ENCODE results near the gene ALDH1A2.
"Not testable (repeated sequence)": the region's sequence is repeated elsewhere in the genome, so short reads cannot be mapped to it uniquely, and the experiment has no call there.

Gene ALDH1A2

GRCh38 chr15:58066042-58066867 lies 744 bp upstream of the ALDH1A2 start:
- DNase-seq (ENCODE audit: low read depth, low spot score) = peak; percentile 77

- DNase-seq (ENCODE audit: low read depth, low spot score) = peak; percentile 68
Measured at GRCh38 chr15:58064980-58065444, 499 bp downstream of the ALDH1A2 start.

DNA sequence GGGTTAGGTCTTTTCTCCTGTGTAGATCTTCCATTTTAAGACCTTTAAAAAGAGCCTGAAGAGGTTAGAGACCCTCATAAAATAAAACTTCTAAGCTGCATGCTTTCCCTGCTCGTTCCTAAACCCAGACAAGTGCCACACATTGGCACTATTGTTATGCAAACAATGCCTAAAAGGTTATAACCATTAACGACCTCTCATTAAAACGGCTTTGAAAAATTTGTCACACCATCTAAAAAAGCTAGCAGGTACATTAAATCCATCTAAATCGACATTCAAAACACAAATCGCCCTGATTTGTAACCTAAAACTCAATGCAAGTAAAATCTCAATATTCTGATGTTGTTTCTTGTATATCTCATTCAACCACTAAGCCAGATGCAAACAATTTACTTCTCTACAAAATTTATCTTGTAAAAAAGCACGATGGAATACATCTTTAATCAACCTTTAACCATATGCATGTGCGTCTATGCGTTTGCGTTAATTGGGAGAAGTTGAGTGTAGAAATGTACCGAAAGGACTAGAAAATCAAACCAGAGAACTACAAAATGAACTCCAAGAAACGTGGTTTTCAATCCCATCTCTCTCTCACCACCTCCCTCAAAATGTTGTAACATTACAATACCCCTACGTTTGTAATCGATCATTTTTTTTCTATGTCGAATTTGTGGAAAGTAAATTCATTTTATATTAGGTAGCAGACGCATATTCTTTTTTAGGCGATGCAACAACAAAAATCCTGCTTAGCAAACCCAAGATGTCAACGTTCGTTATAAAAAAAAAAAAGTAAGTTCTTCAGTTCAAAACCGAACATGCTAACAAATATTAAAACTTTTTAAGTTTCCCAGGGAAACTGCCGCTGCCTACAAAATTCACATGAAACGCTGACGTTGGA lies 1.2 kb downstream of the ALDH1A2 start:
- DNase-seq (ENCODE audit: low read depth, low spot score) = peak; percentile 41

GRCh38 chr15:58063614-58064013 lies 1.9 kb downstream of the ALDH1A2 start:
- DNase-seq (ENCODE audit: low read depth, low spot score) = no peak

GRCh38 chr15:58062983-58063382 lies 2.5 kb downstream of the ALDH1A2 start:
- no peak for DNase-seq (ENCODE audit: low read depth, low spot score)

- DNase-seq (ENCODE audit: low read depth, low spot score) = no peak
Measured at GRCh38 chr15:58062175-58062574, 3.3 kb downstream of the ALDH1A2 start.

DNA sequence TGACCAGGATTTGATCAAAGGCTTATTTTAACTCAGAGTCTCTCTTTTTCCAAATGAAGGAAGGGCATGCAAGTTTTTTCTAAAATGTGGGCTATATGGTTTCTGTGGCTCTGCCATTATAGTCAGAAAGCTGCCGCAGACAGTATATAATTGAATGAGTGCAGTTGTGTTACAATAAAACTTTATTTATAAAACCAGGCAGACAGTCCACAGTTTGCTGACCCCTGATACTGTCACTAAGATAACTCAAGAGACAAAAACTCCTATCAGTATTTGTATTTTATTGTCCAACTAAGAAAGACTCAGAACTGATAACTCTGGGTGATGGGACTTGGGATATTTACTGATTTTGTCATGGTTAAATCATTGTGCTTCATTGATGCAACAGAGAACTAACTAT lies 4.9 kb downstream of the ALDH1A2 start:
- DNase-seq (ENCODE audit: low read depth, low spot score) = no peak

GRCh38 chr15:58058729-58059128 lies 6.8 kb downstream of the ALDH1A2 start:
- no peak for DNase-seq (ENCODE audit: low read depth, low spot score)

- no peak for DNase-seq (ENCODE audit: low read depth, low spot score)
Measured at GRCh38 chr15:58058073-58058472, 7.4 kb downstream of the ALDH1A2 start.

DNA sequence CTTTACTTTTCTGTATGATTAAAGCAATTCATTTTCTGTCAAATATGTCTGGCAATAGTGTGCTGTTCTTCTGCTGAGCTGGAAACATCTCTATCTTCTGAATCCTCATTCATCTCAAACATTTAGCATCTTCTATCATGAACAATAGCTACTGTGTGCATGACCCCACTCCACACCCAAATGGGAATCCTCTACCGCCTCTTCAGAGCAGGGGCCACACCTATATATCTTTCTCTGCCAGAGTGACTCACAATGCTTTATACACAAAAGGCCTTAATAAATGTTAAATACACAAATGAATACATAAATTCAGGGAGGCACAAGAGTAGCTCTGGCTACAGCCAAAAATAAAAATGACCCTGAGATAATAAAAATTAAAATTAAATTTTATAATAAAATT lies 8.0 kb downstream of the ALDH1A2 start:
- DNase-seq (ENCODE audit: low read depth, low spot score) = no peak

DNA sequence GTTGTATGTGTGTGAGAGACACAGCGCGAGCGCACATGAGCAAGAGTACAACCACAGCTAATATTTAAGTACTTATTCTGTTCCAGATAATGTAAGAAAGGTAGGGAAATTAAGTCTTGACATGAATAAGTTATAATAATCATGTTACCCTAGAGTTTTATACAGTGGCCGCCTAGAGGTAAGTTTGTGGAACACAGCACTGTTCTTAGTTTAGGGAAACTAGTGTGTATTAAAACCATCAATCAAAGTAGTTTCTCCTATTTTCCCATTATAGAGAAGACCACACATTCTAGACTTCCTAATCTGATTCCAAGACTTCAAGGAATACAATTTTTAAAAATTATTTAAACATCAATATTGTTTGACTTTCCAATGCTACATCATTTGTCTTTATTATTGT lies 9.5 kb downstream of the ALDH1A2 start:
- no peak for DNase-seq (ENCODE audit: low read depth, low spot score)

- no peak for DNase-seq (ENCODE audit: low read depth, low spot score)
Measured at GRCh38 chr15:58053315-58054153, 12.0 kb downstream of the ALDH1A2 start.

DNA sequence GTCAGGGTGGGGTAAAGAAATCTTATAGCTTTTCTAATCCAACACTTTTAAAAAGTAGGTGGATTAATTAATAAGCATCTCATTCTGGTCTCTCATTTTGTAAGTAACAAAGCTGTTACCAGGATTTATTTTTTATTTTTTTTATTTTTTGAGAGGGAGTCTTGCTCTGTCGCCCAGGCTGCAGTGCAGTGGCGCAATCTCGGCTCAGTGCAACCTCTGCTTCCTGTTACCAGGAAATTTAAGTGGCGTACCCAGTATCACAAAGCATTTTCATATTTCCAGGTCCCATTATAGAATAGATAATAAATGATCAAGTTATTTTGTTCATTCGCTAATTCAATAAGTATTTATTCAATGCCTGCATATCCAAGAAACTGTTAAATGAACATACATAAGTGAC lies 13.2 kb downstream of the ALDH1A2 start:
- DNase-seq (ENCODE audit: low read depth, low spot score) = no peak

DNA sequence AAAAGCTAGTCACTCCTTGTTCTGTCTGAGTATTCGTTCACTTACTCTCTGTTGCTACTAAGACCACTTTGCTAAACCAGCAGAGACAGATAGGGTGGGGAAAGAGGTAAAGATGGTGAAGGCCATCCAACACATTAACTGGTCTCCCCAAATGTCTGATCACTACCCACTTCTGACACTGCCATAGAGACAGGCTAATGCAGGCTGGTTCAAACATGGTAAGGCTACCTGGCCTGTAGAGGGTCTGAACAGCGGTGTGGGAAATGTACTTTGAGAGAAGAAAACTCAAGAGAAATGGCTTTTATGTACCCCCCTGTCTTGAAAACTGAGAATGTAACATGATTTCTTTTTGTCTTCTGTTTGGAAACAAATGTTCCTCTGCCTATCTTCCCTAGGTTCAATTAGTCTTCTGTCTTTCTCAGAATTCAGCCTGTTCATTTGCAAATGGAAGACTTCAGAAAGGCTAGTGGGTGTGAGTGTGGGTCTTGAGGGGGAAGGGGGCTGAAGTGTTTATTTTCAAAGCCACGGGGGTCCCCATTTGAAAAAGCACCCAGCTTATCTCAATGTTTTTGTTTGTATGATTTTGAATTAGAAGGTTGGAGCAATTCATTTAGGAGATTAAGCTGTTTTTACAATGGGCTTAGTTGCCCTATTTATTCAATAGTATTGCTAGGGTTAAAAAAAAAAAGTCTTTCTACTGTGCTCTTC lies 15.8 kb downstream of the ALDH1A2 start:
- peak; percentile 12 for DNase-seq (ENCODE audit: low read depth, low spot score)

- DNase-seq (ENCODE audit: low read depth, low spot score) = no peak
Measured at GRCh38 chr15:58048261-58048660, 17.2 kb downstream of the ALDH1A2 start.

DNA sequence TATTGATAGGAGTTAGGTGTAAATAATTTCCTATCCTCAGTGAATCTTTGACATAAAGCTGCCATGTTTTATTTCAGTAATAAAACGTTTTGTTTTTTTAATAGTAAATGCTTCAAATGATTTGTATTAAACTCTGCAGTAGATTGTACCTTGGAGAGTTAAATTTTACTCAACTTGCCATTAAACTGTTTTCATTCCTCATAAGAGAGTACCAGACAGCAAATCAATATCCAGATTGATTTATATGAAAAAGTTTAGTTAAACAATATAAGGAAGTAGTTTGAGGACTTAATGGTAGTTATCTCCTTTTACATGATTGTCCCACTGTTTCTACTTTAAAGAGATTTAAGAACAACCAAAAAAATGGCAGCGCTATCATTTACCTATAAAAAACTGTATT lies 18.4 kb downstream of the ALDH1A2 start:
- DNase-seq (ENCODE audit: low read depth, low spot score) = no peak

- no peak for DNase-seq (ENCODE audit: low read depth, low spot score)
Measured at GRCh38 chr15:58046467-58046866, 19.0 kb downstream of the ALDH1A2 start.

DNA sequence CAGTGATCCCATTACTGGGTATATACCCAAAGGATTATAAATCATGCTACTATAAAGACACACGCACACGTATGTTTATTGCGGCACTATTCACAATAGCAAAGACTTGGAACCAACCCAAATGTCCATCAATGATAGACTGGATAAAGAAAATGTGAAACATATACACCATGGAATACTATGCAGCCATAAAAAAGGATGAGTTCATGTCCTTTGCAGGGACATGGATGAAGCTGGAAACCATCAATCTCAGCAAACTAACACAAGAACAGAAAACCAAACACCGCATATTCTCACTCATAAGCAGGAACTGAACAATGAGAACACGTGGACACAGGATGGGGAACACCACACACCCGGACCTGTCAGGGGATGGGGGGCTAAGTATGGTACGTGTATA lies 20.1 kb downstream of the ALDH1A2 start:
- DNase-seq (ENCODE audit: low read depth, low spot score) = not testable (repeated sequence)

GRCh38 chr15:58044551-58044950 lies 21.0 kb downstream of the ALDH1A2 start:
- DNase-seq (ENCODE audit: low read depth, low spot score) = no peak

GRCh38 chr15:58043192-58043903 lies 22.2 kb downstream of the ALDH1A2 start:
- no peak for DNase-seq (ENCODE audit: low read depth, low spot score)

Measured in ELF-1 (cell line).